B cell (primary cell): ENCODE measurements around the gene WDR35.

Experiments used
- EZH2 ChIP-seq: IDR thresholded peaks from 2 replicates; pipeline ENCODE4 v1.6.1; 2012; ENCODE audit warnings: borderline replicate concordance, low read depth, mild to moderate bottlenecking, moderate library complexity, low read length; ENCODE audit not compliant: insufficient read depth, poor library complexity, severe bottlenecking
- TF ChIP-seq, protein P1 (sequence below): fragments of 200-600 bp; IDR thresholded peaks from one replicate; pipeline ENCODE4 v1.8.0; 2022; ENCODE audit warnings: antibody characterized with exemption, mild to moderate bottlenecking

DNA sequence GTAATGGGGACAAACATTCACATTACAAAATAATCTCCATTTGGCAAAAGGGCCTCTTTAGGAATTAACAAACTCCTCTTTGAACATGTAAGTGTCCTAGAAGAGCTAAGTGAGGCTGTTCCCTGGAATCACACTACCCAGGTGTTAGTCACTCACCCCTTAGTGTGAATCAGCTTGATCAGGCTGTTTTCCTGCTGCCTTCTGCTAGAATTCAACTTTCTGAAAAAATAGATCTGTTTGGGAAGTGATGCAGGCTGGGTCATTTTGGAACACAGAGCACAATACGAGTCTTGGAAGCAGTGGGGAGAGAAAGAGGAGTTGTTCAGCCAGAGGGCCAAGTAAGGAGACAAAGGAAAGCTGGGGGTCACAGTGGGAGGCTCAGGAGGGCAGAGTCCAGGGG is 128.1 kb downstream of the WDR35 start:
- TF ChIP-seq, protein P1, sequence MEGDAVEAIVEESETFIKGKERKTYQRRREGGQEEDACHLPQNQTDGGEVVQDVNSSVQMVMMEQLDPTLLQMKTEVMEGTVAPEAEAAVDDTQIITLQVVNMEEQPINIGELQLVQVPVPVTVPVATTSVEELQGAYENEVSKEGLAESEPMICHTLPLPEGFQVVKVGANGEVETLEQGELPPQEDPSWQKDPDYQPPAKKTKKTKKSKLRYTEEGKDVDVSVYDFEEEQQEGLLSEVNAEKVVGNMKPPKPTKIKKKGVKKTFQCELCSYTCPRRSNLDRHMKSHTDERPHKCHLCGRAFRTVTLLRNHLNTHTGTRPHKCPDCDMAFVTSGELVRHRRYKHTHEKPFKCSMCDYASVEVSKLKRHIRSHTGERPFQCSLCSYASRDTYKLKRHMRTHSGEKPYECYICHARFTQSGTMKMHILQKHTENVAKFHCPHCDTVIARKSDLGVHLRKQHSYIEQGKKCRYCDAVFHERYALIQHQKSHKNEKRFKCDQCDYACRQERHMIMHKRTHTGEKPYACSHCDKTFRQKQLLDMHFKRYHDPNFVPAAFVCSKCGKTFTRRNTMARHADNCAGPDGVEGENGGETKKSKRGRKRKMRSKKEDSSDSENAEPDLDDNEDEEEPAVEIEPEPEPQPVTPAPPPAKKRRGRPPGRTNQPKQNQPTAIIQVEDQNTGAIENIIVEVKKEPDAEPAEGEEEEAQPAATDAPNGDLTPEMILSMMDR = no peak
- no peak for TF ChIP-seq EZH2
